CD14-positive monocyte (primary cell): ENCODE data around the gene PRKAB2. TPM values are rescaled to one million over a fixed set of nuclear protein-coding genes. Genes with fewer than 3 reads are reported as not detected.

Experiments
- DNase-seq, 3 donors: peaks; one replicate each; pipeline ENCODE4 v3.0.0-alpha.2; 2011 to 2022
- H2AFZ ChIP-seq: 2 replicates; pipeline ENCODE4 v1.6.0; 2012; ENCODE audit warnings: mild to moderate bottlenecking, low read depth, low read length, inconsistent platforms; ENCODE audit not compliant: insufficient read depth, poor library complexity, severe bottlenecking
- H3K27ac ChIP-seq, 2 donors: 1 replicate in 1 of 2; 2 replicates in 1 of 2; pipeline ENCODE4 v1.5.1; 2012 to 2013; ENCODE audit warnings: low read length in 2 of 2, control low read depth in 1 of 2, inconsistent platforms in 1 of 2, low read depth in 1 of 2, mild to moderate bottlenecking in 1 of 2
- H3K27me3 ChIP-seq, 2 donors: one replicate each; pipeline versions ENCODE4 v1.6.0 to v1.6.1; 2011 to 2013; ENCODE audit warnings: low read length in 2 of 2; ENCODE audit not compliant: control insufficient read depth in 2 of 2, insufficient read depth in 2 of 2
- H3K36me3 ChIP-seq, 2 donors: replicated peaks in 1 of 2; 1 replicate in 1 of 2; 2 replicates in 1 of 2; pipeline versions ENCODE4 v1.5.1 to v1.6.1; 2012 to 2013; ENCODE audit warnings: low read length in 2 of 2, control low read depth in 1 of 2, inconsistent platforms in 1 of 2, mild to moderate bottlenecking in 1 of 2; ENCODE audit not compliant: insufficient read depth in 2 of 2, control insufficient read depth in 1 of 2
- H3K4me1 ChIP-seq, 2 donors: 1 replicate in 1 of 2; 2 replicates in 1 of 2; pipeline versions ENCODE4 v1.5.1 to v1.6.1; 2012 to 2013; ENCODE audit warnings: low read length in 2 of 2, control low read depth in 1 of 2, inconsistent platforms in 1 of 2, mild to moderate bottlenecking in 1 of 2, moderate library complexity in 1 of 2; ENCODE audit not compliant: insufficient read depth in 2 of 2, control insufficient read depth in 1 of 2
- H3K4me2 ChIP-seq: replicated peaks from 2 replicates; pipeline ENCODE3; 2012; ENCODE audit warnings: low read length, moderate library complexity, mild to moderate bottlenecking; ENCODE audit not compliant: poor library complexity, severe bottlenecking; ENCODE audit errors: extremely low read depth
- H3K4me3 ChIP-seq, 3 experiments: fragments of 200-600 bp in 1 of 3; sonication (generic) in 1 of 3; replicated peaks in 1 of 3; 1 replicate in 2 of 3; 2 replicates in 1 of 3; pipeline ENCODE4 v1.5.1; 2011 to 2013; ENCODE audit warnings: low read length in 3 of 3, mild to moderate bottlenecking in 3 of 3, control low read depth in 2 of 3, low read depth in 2 of 3, inconsistent platforms in 1 of 3, moderate library complexity in 1 of 3
- H3K79me2 ChIP-seq: 2 replicates; pipeline ENCODE4 v1.6.0; 2012; ENCODE audit warnings: mild to moderate bottlenecking, control low read depth, inconsistent platforms, low read length, moderate library complexity; ENCODE audit not compliant: insufficient read depth
- H3K9ac ChIP-seq: 2 replicates; pipeline ENCODE4 v1.6.0; 2017; ENCODE audit warnings: low read length, mild to moderate bottlenecking; ENCODE audit not compliant: insufficient read depth, poor library complexity, severe bottlenecking
- H3K9me3 ChIP-seq, 2 donors: replicated peaks in 1 of 2; 1 replicate in 1 of 2; 2 replicates in 1 of 2; pipeline versions ENCODE4 v1.5.1 to v1.6.1; 2012 to 2013; ENCODE audit warnings: low read length in 2 of 2, control low read depth in 1 of 2; ENCODE audit not compliant: control insufficient read depth in 1 of 2, insufficient read depth in 1 of 2
- H4K20me1 ChIP-seq: 2 replicates; pipeline ENCODE4 v1.6.0; 2012; ENCODE audit warnings: mild to moderate bottlenecking, low read length, control low read depth, moderate library complexity; ENCODE audit not compliant: insufficient read depth
- H3K27ac Mint-ChIP-seq, 7 donors: one replicate each; pipeline ENCODE4 v1.8.0; 2020; ENCODE audit warnings: mild to moderate bottlenecking in 7 of 7, mixed read lengths in 7 of 7, moderate library complexity in 6 of 7, inconsistent platforms in 2 of 7
- H3K27me3 Mint-ChIP-seq, 3 donors: one replicate each; pipeline ENCODE4 v1.8.0; 2021 to 2022; ENCODE audit warnings: low read depth in 3 of 3, mild to moderate bottlenecking in 3 of 3, mixed read lengths in 3 of 3, moderate library complexity in 3 of 3, inconsistent platforms in 1 of 3
- H3K36me3 Mint-ChIP-seq, 2 donors: one replicate each; pipeline ENCODE4 v1.8.0; 2020; ENCODE audit warnings: mixed read lengths in 2 of 2, inconsistent platforms in 1 of 2, mild to moderate bottlenecking in 1 of 2
- H3K4me1 Mint-ChIP-seq: one replicate; pipeline ENCODE4 v1.8.0; 2020; ENCODE audit warnings: mild to moderate bottlenecking, mixed read lengths
- H3K4me3 Mint-ChIP-seq, 2 donors: one replicate each; pipeline ENCODE4 v1.8.0; 2020; ENCODE audit warnings: mild to moderate bottlenecking in 2 of 2, mixed read lengths in 2 of 2, moderate library complexity in 1 of 2
- H3K9me3 Mint-ChIP-seq, 7 donors: one replicate each; pipeline ENCODE4 v1.8.0; 2020 to 2022; ENCODE audit warnings: mixed read lengths in 7 of 7, mild to moderate bottlenecking in 6 of 7, moderate library complexity in 6 of 7, inconsistent platforms in 2 of 7
- CTCF ChIP-seq: fragments of 200-600 bp; IDR thresholded peaks from one replicate; pipeline ENCODE4 v1.8.0; 2022; ENCODE audit warnings: antibody characterized with exemption, mild to moderate bottlenecking
- WGBS: methylation state at CpG from one replicate; pipeline ENCODE4 v1.1.5; 2013; ENCODE audit warnings: missing lambda C conversion rate; ENCODE audit not compliant: insufficient coverage; 5-methylcytosine and 5-hydroxymethylcytosine counted together
- intact Hi-C, 2 donors: fragments of 100-400 bp; cut with micrococcal nuclease; formaldehyde crosslinking; loops; one replicate each; pipeline versions ENCODE4 v1.15.0 to v1.15.1; 2023
- polyA plus RNA-seq, 3 donors: library from polyadenylated mRNA; depleted of rRNA in 1 of 3; unstranded in 2 of 3; stranded (reverse) in 1 of 3; fragments of 300-500 nt in 2 of 3; fragments of >200 nt in 1 of 3; fragmentation: Illumina TruSeq in 2 of 3; gene quantifications; 1 replicate in 2 of 3; 2 replicates in 1 of 3; pipeline ENCODE4 v1.2.3, GENCODE V29; 2012 to 2021

The PRKAB2 gene
- polyA plus RNA-seq, 3 donors: 1.1 to 14.0 (median 1.7) TPM

- no peak for TF ChIP-seq CTCF
- H3K36me3 ChIP-seq: no peaks in the 10 kb centered on the region
- peak overlapping the region; percentile 45 for H3K4me2 ChIP-seq
- peaks cover 8% of the 10 kb centered on the region for H3K79me2 ChIP-seq
- DNase-seq: no peak
- no peaks in the 10 kb centered on the region for H4K20me1 ChIP-seq
- intact Hi-C loops: no loop called here
- peak overlapping the region in 1 of 7 donors; percentile 30 for H3K27ac Mint-ChIP-seq
- peaks cover 23% of the 10 kb centered on the region for H3K4me1 Mint-ChIP-seq
- peak overlapping the region; percentile 71 to 77 for H3K4me3 Mint-ChIP-seq
- no peak overlapping the region for H3K27ac ChIP-seq
- H2AFZ ChIP-seq: no peak overlapping the region
- no peak overlapping the region for H3K4me3 ChIP-seq
- peaks cover 3 to 14% (median 7%) of the 10 kb centered on the region in 7 donors for H3K9me3 Mint-ChIP-seq
- no peaks in the 10 kb centered on the region for H3K27me3 ChIP-seq
- no peaks in the 10 kb centered on the region for H3K9me3 ChIP-seq
- H3K9ac ChIP-seq: no peak overlapping the region
- peaks cover 4 to 13% (median 10%) of the 10 kb centered on the region in 3 donors for H3K27me3 Mint-ChIP-seq
- peaks cover 8 to 20% of the 10 kb centered on the region in 2 donors for H3K4me1 ChIP-seq
- peaks cover 10 to 28% of the 10 kb centered on the region in 2 donors for H3K36me3 Mint-ChIP-seq
- WGBS: 50% methylated on average over 28 of the region's 36 CpGs
Measured at GRCh38 chr1:147177611-147178380, 5.5 kb upstream of the PRKAB2 start.

GRCh38 chr1:147171399-147172167 lies 687 bp downstream of the PRKAB2 start:
- Mint-ChIP-seq H3K4me3 (peak overlapping the region; percentile 94 to 99), H3K9me3 (no peaks in the 10 kb centered on the region), H3K27ac (peak overlapping the region; percentile 16 to 97 (median 79)), H3K36me3 (peaks cover 18 to 20% of the 10 kb centered on the region in 2 donors), H3K4me1 (peaks cover 32% of the 10 kb centered on the region), H3K27me3 (no peaks in the 10 kb centered on the region)
- H3K36me3 ChIP-seq: peaks cover 12 to 14% of the 10 kb centered on the region in 2 donors
- H2AFZ ChIP-seq: peak overlapping the region; percentile 98
- peak overlapping the region; percentile 87 for H3K9ac ChIP-seq
- DNase-seq: peak in 1 of 3 donors; percentile 2
- peak overlapping the region; percentile 92 to 98 (median 93) for H3K4me3 ChIP-seq
- H3K27ac ChIP-seq: peak overlapping the region; percentile 75 to 96
- peak overlapping the region; percentile 84 for H3K4me2 ChIP-seq
- H4K20me1 ChIP-seq: no peaks in the 10 kb centered on the region
- peaks cover 45% of the 10 kb centered on the region for H3K79me2 ChIP-seq
- no peak for TF ChIP-seq CTCF
- no peaks in the 10 kb centered on the region for H3K9me3 ChIP-seq
- under 1% methylated on average over 26 of the region's 32 CpGs for WGBS
- intact Hi-C loops: loop anchor here (2.0 kb wide), 1 partner anchor 71 kb away; the partner anchor contains the start of gene CHD1L (in 2 of the 2)
- H3K4me1 ChIP-seq: peaks cover 22 to 28% of the 10 kb centered on the region in 2 donors
- no peaks in the 10 kb centered on the region for H3K27me3 ChIP-seq
